Left ventricle myocardium superior (tissue), 1 donor: ENCODE data around the gene B3GAT1. TPM values are rescaled to one million over a fixed set of nuclear protein-coding genes. Genes with fewer than 3 reads are reported as not detected.
"Not testable (repeated sequence)": the region's sequence is repeated elsewhere in the genome, so short reads cannot be mapped to it uniquely, and the experiment has no call there.

ENCODE experiments used
- ATAC-seq: fragments of 200-7000 bp; cut with Tn5 transposase; one replicate; pipeline ENCODE4 v1.9.1; 2020; ENCODE audit warnings: mild to moderate bottlenecking, moderate library complexity
- DNase-seq: peaks from one replicate; pipeline ENCODE4 v3.0.0-alpha.2; 2020
- intact Hi-C: fragments of 100-400 bp; cut with micrococcal nuclease; formaldehyde crosslinking; loops from one replicate; pipeline ENCODE4 v1.11.0; 2022
- long read RNA-seq: library from polyadenylated mRNA; unstranded; transcript quantifications from one replicate; pipeline ENCODE4 v2.0.0, GENCODE V29; 2021
- total RNA-seq: library from RNA; stranded (reverse); fragmentation: NEBNext Ultra II Directional; extraction: Animal tissue kit (Norgen Biotek cat#: 25700); gene quantifications from one replicate; pipeline ENCODE4 v1.2.1, GENCODE V29; 2021
- donor health status: DM: no; HTN: yes; CAD: no; lungs with severe emphysema.

B3GAT1 gene, protein sequence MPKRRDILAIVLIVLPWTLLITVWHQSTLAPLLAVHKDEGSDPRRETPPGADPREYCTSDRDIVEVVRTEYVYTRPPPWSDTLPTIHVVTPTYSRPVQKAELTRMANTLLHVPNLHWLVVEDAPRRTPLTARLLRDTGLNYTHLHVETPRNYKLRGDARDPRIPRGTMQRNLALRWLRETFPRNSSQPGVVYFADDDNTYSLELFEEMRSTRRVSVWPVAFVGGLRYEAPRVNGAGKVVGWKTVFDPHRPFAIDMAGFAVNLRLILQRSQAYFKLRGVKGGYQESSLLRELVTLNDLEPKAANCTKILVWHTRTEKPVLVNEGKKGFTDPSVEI
- total RNA-seq: 0.17 TPM
- long read RNA-seq: 0 reads

DNA sequence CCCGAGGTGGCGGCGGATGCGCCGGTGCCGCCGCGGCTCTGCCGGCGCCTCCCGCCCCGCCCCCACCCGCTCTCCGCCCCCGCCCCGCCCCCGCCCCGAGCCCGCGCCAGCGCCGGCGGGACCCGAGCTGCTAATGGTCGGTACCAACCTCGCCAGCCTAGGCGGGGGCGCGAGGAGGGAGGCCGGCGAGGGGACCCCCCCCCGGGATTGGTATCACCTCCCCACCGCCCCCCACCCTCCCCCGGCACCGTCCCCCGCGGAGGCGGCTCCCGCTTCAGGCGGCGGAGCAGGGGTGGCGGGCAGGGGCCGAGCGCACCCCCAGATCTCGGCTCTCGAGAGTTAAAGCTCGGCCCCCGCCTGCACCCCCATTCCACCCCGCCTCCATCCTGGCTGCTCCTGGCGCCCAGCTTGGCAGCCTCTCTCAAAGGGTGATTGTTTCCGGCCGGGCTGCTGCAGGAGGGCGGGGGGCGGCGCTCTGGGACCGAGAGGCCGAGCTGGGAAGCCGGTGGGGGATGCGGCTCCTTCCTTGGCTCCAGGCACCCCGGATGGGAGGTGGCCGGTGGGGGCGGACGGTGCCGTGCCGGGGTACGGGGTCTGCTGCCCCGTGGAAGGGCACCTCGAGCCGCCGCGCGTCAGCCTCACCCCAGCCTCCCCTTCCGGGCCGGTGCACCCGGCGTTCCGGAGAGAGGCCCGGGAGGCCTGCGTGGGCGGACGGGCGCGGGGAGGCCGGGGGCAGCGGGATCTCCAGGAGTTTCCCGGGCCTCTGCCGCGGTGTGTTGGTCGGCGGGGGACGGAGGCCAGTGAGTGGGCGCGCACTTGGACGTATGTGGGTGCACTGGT is at the start of gene B3GAT1:
Gene B3GAT1, minus strand, starts transcription at position 40 of the 840 bp plus-strand sequence. CDS start 24,583 bp downstream, outside the sequence.
- intact Hi-C loops: no loop called here
- DNase-seq (peak; percentile 38), ATAC-seq (peak; percentile 39)

- intact Hi-C loops: no loop called here
- no peak for ATAC-seq
- DNase-seq: no peak
These were observed 49.6 kb upstream of the B3GAT1 start for GRCh38 chr11:134461621-134462020.

- ATAC-seq: no peak
These were observed 48.8 kb upstream of the B3GAT1 start for GRCh38 chr11:134460881-134461280.

DNA sequence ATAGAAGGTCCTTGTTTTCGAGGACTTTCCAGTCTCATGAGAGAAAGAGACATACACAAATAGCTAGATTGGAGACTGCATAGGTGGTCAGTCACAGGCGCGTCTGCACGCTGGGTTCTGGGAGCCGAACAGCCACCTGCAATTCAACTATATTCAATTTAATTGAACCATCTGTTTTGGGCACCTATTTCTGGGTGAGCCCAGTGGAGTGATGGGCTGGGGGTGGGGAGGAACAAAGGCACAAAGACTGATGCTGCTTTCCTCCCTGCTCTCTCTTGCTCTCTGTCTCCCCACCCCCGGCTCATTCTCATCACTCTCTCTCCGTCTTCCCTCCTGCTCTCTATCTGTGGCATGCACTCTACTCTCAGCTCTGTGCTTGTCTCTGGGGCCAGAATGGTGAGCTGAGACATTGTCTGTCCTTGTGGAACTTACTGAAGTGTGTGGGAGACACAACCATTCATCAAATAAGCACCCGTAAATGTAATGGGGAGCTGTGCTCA is 48.1 kb upstream of the B3GAT1 start:
- intact Hi-C loops: no loop called here
- DNase-seq (no peak), ATAC-seq (no peak)

More at GRCh38 chr11:134460881-134461280, 48.8 kb upstream of the B3GAT1 start:
- DNase-seq: no peak
- intact Hi-C loops: no loop called here

- DNase-seq (no peak), ATAC-seq (no peak)
- intact Hi-C loops: no loop called here
These were observed 47.4 kb upstream of the B3GAT1 start for GRCh38 chr11:134459246-134460061.

DNA sequence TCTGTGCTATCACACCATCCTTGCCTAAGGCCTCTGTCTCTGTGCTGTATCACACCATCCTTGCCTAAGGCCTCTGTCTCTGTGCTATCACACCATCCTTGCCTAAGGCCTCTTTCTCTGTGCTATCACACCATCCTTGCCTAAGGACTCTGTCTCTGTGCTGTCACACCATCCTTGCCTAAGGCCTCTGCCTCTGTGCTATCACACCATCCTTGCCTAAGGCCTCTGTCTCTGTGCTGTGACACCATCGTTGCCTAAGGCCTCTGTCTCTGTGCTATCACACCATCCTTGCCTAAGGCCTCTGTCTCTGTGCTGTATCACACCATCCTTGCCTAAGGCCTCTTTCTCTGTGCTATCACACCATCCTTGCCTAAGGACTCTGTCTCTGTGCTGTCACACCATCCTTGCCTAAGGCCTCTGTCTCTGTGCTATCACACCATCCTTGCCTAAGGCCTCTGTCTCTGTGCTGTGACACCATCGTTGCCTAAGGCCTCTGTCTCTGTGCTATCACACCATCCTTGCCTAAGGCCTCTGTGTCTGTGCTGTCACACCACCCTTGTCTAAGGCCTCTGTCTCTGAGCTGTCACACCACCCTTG is 45.5 kb upstream of the B3GAT1 start:
- intact Hi-C loops: not testable (repeated sequence)

DNA sequence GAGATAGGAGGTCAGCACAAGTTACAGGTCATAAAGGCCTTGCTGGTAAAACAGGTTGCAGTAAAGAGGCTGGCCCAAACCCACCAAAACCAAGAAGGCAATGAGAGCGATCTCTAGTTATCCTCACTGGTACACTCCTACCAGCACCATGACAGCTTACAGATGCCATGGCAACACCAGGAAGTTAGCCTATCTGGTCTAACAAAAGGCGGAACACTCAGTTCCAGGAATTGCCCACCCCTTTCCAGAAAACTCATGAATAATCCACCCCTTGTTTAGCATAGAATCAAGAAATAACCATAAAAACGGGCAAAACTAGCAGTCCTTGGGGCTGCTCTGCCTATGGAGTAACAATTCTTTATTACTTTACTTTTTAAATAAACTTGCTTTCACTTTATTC is 43.5 kb upstream of the B3GAT1 start:
- DNase-seq (no peak), ATAC-seq (no peak)
- intact Hi-C loops: no loop called here

More for the DNA sequence above, 45.5 kb upstream of the B3GAT1 start:
- not testable (repeated sequence) for DNase-seq, ATAC-seq

GRCh38 chr11:134454146-134454690 is 42.2 kb upstream of the B3GAT1 start:
- no peak for ATAC-seq
- intact Hi-C loops: no loop called here

DNA sequence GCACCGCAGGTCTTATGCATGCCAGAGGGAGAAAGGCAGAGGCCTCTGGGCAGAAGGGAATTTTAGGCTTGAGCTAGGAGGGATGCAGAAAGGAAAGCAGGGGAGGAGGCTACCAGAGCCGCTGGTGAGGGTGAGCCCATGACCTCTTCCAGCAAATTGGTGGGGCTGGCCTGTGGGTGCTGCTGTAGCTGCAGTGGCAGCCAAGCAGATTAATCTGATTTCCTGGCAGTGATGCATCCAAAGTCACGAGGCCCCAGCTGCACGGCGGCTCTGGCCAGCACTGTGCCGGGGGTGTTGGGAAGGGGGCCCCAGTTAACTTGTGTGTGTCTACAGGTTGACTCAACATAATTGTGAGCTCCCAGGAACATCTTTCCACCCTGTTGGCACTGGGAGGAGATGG is 41.4 kb upstream of the B3GAT1 start:
- DNase-seq (no peak), ATAC-seq (peak; percentile 34)
- intact Hi-C loops: no loop called here

More at GRCh38 chr11:134454146-134454690, 42.2 kb upstream of the B3GAT1 start:
- no peak for DNase-seq

DNA sequence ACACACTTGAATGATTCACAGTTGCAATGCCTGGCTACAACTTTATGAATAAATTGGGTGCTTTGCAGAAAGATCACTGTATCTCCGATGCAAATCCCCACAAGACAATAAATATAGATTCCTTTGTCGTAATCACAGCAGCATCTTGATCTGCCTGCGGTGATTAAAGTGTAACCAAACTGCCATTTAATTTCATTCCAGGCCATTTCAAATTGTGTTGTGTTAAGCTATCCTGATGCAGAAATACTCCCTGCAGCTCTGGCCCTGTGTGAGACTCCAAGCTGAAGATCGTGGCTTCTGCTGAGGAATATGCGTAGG is 40.8 kb upstream of the B3GAT1 start:
- DNase-seq (no peak), ATAC-seq (no peak)
- intact Hi-C loops: no loop called here

GRCh38 chr11:134452026-134452837 is 40.2 kb upstream of the B3GAT1 start:
- intact Hi-C loops: no loop called here
- no peak for ATAC-seq
- DNase-seq: no peak

GRCh38 chr11:134450186-134450585 is 38.1 kb upstream of the B3GAT1 start:
- no peak for DNase-seq

DNA sequence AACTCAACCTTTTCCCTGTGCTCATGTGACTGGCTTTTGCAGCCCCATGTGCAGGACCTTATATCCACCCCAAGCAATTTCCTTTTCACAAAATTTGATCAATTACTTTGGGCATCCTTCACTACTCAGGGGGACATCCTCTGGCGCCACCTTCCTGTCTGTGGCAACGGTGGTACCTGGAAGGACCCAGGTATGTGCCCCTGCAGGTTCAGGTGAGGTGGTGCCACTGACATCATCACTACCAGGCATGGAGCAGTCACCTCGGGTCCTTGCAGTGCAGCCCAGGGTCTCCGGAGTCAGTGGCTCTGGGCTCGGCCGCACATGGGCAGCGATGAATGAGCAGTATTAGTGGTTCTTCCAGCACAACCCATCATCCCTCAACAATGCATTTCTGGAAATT is 37.7 kb upstream of the B3GAT1 start:
- no peak for ATAC-seq
- no peak for DNase-seq
- intact Hi-C loops: no loop called here

More at GRCh38 chr11:134450186-134450585, 38.1 kb upstream of the B3GAT1 start:
- no peak for ATAC-seq
- intact Hi-C loops: no loop called here

GRCh38 chr11:134449051-134449450 is 37.0 kb upstream of the B3GAT1 start:
- DNase-seq: no peak
- ATAC-seq: no peak
- intact Hi-C loops: no loop called here

- intact Hi-C loops: no loop called here
- no peak for ATAC-seq
- no peak for DNase-seq
These were observed 35.7 kb upstream of the B3GAT1 start for GRCh38 chr11:134447696-134448095.

- DNase-seq (no peak), ATAC-seq (no peak)
- intact Hi-C loops: no loop called here
These were observed 33.7 kb upstream of the B3GAT1 start for GRCh38 chr11:134445601-134446325.
